HUES64 (cell line): ENCODE data around the gene RBM38.
A peak's percentile ranks its signal among the peaks of the same experiment; 100 is the strongest.

ENCODE experiments used
- H3K27ac ChIP-seq: 2 replicates; pipeline ENCODE4 v1.7.0; 2013; ENCODE audit warnings: low read depth, low read length, inconsistent platforms
- H3K27me3 ChIP-seq: 2 replicates; pipeline ENCODE4 v1.6.1; 2013; ENCODE audit warnings: mild to moderate bottlenecking, low read length; ENCODE audit not compliant: insufficient read depth
- H3K36me3 ChIP-seq: 2 replicates; pipeline ENCODE4 v1.6.1; 2013; ENCODE audit warnings: mild to moderate bottlenecking, low read length; ENCODE audit not compliant: insufficient read depth
- H3K4me1 ChIP-seq: 2 replicates; pipeline ENCODE4 v1.6.1; 2013; ENCODE audit warnings: mild to moderate bottlenecking, low read length, moderate library complexity; ENCODE audit not compliant: insufficient read depth
- H3K4me3 ChIP-seq: 2 replicates; pipeline ENCODE4 v1.5.1; 2013; ENCODE audit warnings: mild to moderate bottlenecking, low read length, moderate library complexity
- H3K9ac ChIP-seq: 2 replicates; pipeline ENCODE4 v1.6.1; 2013; ENCODE audit warnings: mild to moderate bottlenecking, low read depth, low read length
- H3K9me3 ChIP-seq: 2 replicates; pipeline ENCODE4 v1.6.1; 2013; ENCODE audit warnings: low read depth, low read length; ENCODE audit not compliant: insufficient read depth
- WGBS: fragments of 150-250, 120-280 bp; methylation state at CpG from one replicate; pipeline ENCODE4 v1.1.7; 2013; ENCODE audit warnings: missing lambda C conversion rate; 5-methylcytosine and 5-hydroxymethylcytosine counted together

Gene RBM38

GRCh38 chr20:57352305-57352704 lies 38.9 kb upstream of the RBM38 start:
- Histone ChIP-seq H3K36me3 (no peaks in the 10 kb centered on the region; the same call in 1 of the 2 replicates), H3K27me3 (no peaks in the 10 kb centered on the region), H3K9ac (peak overlapping the region; percentile 94; the same call in 1 of the 2 replicates), H3K9me3 (no peaks in the 10 kb centered on the region), H3K4me3 (peak overlapping the region; percentile 90), H3K4me1 (peaks cover 6% of the 10 kb centered on the region; the same call in 1 of the 2 replicates), H3K27ac (no peak overlapping the region)
- WGBS = 84% methylated on average over 6 of the region's 6 CpGs

- Histone ChIP-seq H3K36me3 (no peaks in the 10 kb centered on the region; the same call in 1 of the 2 replicates), H3K9me3 (no peaks in the 10 kb centered on the region), H3K27ac (no peak overlapping the region), H3K4me3 (no peak overlapping the region), H3K4me1 (peaks cover 6% of the 10 kb centered on the region; the same call in 1 of the 2 replicates), H3K9ac (no peak overlapping the region), H3K27me3 (no peaks in the 10 kb centered on the region)
- WGBS = 96% methylated on average over 9 of the region's 9 CpGs
Observed at GRCh38 chr20:57353351-57353750, 37.8 kb upstream of the RBM38 start.

GRCh38 chr20:57361517-57361916 lies 29.7 kb upstream of the RBM38 start:
- no peaks in the 10 kb centered on the region; the same call in none of the 2 replicates for H3K36me3 ChIP-seq
- H3K27ac ChIP-seq = no peak overlapping the region
- no peak overlapping the region for H3K9ac ChIP-seq
- peaks cover 6% of the 10 kb centered on the region; the same call in 1 of the 2 replicates for H3K9me3 ChIP-seq
- no peaks in the 10 kb centered on the region for H3K4me1 ChIP-seq
- no peak overlapping the region for H3K4me3 ChIP-seq
- H3K27me3 ChIP-seq = no peaks in the 10 kb centered on the region
- WGBS = 94% methylated on average over 6 of the region's 6 CpGs

- Histone ChIP-seq H3K27me3 (no peaks in the 10 kb centered on the region), H3K9ac (no peak overlapping the region), H3K4me3 (no peak overlapping the region), H3K4me1 (no peaks in the 10 kb centered on the region), H3K9me3 (peaks cover 6% of the 10 kb centered on the region; the same call in 1 of the 2 replicates), H3K36me3 (no peaks in the 10 kb centered on the region; the same call in none of the 2 replicates), H3K27ac (no peak overlapping the region)
Observed at GRCh38 chr20:57364451-57364850, 26.7 kb upstream of the RBM38 start.

GRCh38 chr20:57369596-57369995 lies 21.6 kb upstream of the RBM38 start:
- Histone ChIP-seq H3K4me3 (no peak overlapping the region), H3K27ac (no peak overlapping the region), H3K9ac (no peak overlapping the region), H3K9me3 (no peaks in the 10 kb centered on the region), H3K36me3 (peaks cover 6% of the 10 kb centered on the region), H3K4me1 (no peaks in the 10 kb centered on the region), H3K27me3 (no peaks in the 10 kb centered on the region)
- 92% methylated on average over 3 of the region's 3 CpGs for WGBS

- no peaks in the 10 kb centered on the region for H3K4me1 ChIP-seq
- H3K4me3 ChIP-seq = no peak overlapping the region
- H3K9ac ChIP-seq = no peak overlapping the region
- no peaks in the 10 kb centered on the region for H3K27me3 ChIP-seq
- 95% methylated on average over 9 of the region's 9 CpGs for WGBS
- H3K9me3 ChIP-seq = no peaks in the 10 kb centered on the region
- peaks cover 14% of the 10 kb centered on the region for H3K36me3 ChIP-seq
- no peak overlapping the region for H3K27ac ChIP-seq
Observed at GRCh38 chr20:57370316-57370715, 20.9 kb upstream of the RBM38 start.

GRCh38 chr20:57371363-57371762 lies 19.8 kb upstream of the RBM38 start:
- WGBS = 94% methylated on average over 4 of the region's 4 CpGs
- Histone ChIP-seq H3K4me3 (no peak overlapping the region), H3K27ac (no peak overlapping the region), H3K36me3 (peaks cover 24% of the 10 kb centered on the region), H3K9me3 (no peaks in the 10 kb centered on the region), H3K4me1 (no peaks in the 10 kb centered on the region), H3K9ac (no peak overlapping the region), H3K27me3 (no peaks in the 10 kb centered on the region)

- Histone ChIP-seq H3K4me1 (no peaks in the 10 kb centered on the region), H3K36me3 (peaks cover 32% of the 10 kb centered on the region), H3K9ac (no peak overlapping the region), H3K27me3 (no peaks in the 10 kb centered on the region), H3K9me3 (no peaks in the 10 kb centered on the region), H3K4me3 (no peak overlapping the region), H3K27ac (no peak overlapping the region)
- WGBS = 93% methylated on average over 9 of the region's 9 CpGs
Observed at GRCh38 chr20:57372157-57372556, 19.0 kb upstream of the RBM38 start.

- Histone ChIP-seq H3K9me3 (no peaks in the 10 kb centered on the region), H3K36me3 (peaks cover 38% of the 10 kb centered on the region), H3K4me1 (no peaks in the 10 kb centered on the region), H3K4me3 (no peak overlapping the region), H3K9ac (no peak overlapping the region), H3K27me3 (no peaks in the 10 kb centered on the region), H3K27ac (no peak overlapping the region)
- 95% methylated on average over 25 of the region's 25 CpGs for WGBS
Observed at GRCh38 chr20:57372581-57373350, 18.4 kb upstream of the RBM38 start.

- H3K9ac ChIP-seq = no peak overlapping the region
- WGBS = 84% methylated on average over 12 of the region's 12 CpGs
- no peaks in the 10 kb centered on the region for H3K4me1 ChIP-seq
- no peaks in the 10 kb centered on the region for H3K27me3 ChIP-seq
- no peak overlapping the region for H3K4me3 ChIP-seq
- H3K27ac ChIP-seq = peak overlapping the region; percentile 40; the same call in 1 of the 2 replicates
- no peaks in the 10 kb centered on the region for H3K9me3 ChIP-seq
- H3K36me3 ChIP-seq = peaks cover 54% of the 10 kb centered on the region
Observed at GRCh38 chr20:57374343-57374930, 16.8 kb upstream of the RBM38 start.

GRCh38 chr20:57374931-57375651 lies 16.1 kb upstream of the RBM38 start:
- no peaks in the 10 kb centered on the region for H3K4me1 ChIP-seq
- H3K36me3 ChIP-seq = peaks cover 58% of the 10 kb centered on the region
- H3K27me3 ChIP-seq = no peaks in the 10 kb centered on the region
- 95% methylated on average over 14 of the region's 14 CpGs for WGBS
- H3K27ac ChIP-seq = peak overlapping the region; percentile 40; the same call in 1 of the 2 replicates
- no peak overlapping the region for H3K4me3 ChIP-seq
- H3K9me3 ChIP-seq = no peaks in the 10 kb centered on the region
- H3K9ac ChIP-seq = no peak overlapping the region
